HUES6 (cell line): ENCODE measurements around the gene HK2.

Experiments used
- H3K27ac ChIP-seq: 2 replicates; pipeline ENCODE4 v1.7.0; 2013; ENCODE audit warnings: low read depth, mild to moderate bottlenecking, low read length, inconsistent platforms
- H3K27me3 ChIP-seq: 2 replicates; pipeline ENCODE4 v1.6.1; 2013; ENCODE audit warnings: low read length; ENCODE audit not compliant: control insufficient read depth, insufficient read depth
- H3K36me3 ChIP-seq: 2 replicates; pipeline ENCODE4 v1.6.1; 2013; ENCODE audit warnings: low read length; ENCODE audit not compliant: control insufficient read depth, insufficient read depth
- H3K4me1 ChIP-seq: 2 replicates; pipeline ENCODE4 v1.6.1; 2013; ENCODE audit warnings: low read length; ENCODE audit not compliant: control insufficient read depth, insufficient read depth
- H3K4me3 ChIP-seq: 2 replicates; pipeline ENCODE4 v1.5.1; 2013; ENCODE audit warnings: low read depth, low read length
- H3K9ac ChIP-seq: one replicate; pipeline ENCODE4 v1.6.1; 2013; ENCODE audit warnings: mild to moderate bottlenecking, low read length
- H3K9me3 ChIP-seq: 2 replicates; pipeline ENCODE4 v1.6.1; 2013; ENCODE audit warnings: low read depth, low read length; ENCODE audit not compliant: control insufficient read depth, insufficient read depth

The HK2 gene

DNA sequence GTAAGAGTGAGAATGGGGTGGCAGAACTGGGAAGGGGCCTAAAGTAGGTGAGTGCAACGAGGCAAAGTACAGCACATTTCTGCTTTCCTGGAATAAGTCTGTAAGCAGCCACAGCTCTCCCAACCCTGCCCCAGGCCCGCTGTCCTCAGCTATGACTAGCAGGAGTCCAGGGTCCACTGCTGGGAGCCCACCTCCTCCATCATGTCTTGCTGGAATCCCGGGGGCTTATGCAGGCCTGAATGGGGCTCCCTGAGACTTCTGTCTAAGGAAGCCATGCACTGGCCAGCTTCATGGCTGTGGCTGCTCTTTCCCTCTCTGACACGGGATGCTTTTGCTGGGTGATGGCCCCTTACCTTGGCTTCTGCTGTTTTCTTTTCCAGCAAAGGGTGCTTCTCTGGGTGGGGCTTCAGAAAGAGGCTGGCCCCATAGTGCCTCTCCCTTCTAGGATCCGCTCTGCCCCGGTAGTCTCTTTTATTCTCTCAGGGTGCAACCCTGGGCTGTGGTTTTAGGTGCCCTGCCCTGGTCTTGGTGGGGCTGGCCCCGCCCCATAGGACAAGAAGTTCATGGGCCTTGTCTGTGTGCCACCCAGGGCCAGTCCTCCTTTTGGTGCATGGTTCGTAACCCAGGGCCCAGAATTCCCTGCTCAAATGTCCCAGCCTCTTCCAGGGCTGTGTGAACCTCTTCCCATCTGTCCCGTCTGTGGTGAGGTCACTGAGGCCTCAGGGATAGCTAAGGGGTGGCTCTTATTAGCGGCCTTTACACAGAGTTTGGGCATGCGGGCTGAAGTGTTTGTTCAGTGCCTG lies 90.7 kb downstream of the HK2 start:
- Histone ChIP-seq H3K27me3 (no peaks in the 10 kb centered on the region), H3K36me3 (no peaks in the 10 kb centered on the region), H3K9ac (no peak overlapping the region), H3K4me3 (no peak overlapping the region), H3K9me3 (no peaks in the 10 kb centered on the region), H3K4me1 (no peaks in the 10 kb centered on the region), H3K27ac (no peak overlapping the region)

DNA sequence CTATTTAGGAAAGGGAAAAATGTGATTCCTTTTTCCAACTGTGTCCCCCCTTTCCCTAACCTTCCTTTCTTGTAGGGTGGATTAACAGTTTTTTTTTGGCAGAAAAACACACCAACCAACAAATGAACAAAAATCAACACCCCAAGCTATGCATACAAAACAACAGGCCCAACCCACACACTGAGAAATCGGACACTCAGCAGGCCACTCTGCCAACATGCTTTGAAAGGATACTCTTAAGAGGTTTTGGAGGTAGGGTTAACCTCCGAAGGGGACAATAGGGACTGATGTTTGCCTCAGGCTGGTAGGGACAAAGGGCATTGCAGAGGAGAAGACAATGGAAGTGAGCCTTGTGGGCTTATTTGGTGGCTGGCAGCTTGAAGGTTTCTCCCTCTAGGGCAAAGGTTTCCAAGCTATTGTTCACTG lies 91.4 kb downstream of the HK2 start:
- Histone ChIP-seq H3K36me3 (no peaks in the 10 kb centered on the region), H3K9me3 (no peaks in the 10 kb centered on the region), H3K4me3 (no peak overlapping the region), H3K9ac (no peak overlapping the region), H3K27ac (no peak overlapping the region), H3K27me3 (0 out of 2 replicates have a peak, but pooled peaks cover under 1% of the 10 kb centered on the region), H3K4me1 (no peaks in the 10 kb centered on the region)

DNA sequence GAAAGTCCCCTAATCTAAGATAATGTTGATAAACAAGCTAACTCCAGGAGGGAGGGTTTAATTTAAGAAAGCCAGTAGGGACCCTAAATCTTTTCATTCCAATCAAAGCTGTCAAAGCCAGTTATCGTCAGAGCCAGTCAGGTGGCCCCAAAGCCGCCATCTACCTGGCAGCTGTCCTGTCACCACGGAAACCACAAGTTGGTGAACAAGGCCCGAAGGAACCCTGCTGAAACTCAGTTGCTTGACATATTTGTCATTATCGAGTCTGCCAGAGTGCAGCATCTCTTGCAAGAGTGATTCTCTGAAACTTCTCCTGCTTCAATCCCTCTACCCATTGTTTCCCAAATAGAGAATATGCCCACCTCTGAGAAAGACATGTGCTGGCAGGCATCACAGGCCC lies 93.7 kb downstream of the HK2 start:
- Histone ChIP-seq H3K9ac (no peak overlapping the region), H3K9me3 (no peaks in the 10 kb centered on the region), H3K4me3 (no peak overlapping the region), H3K27ac (no peak overlapping the region), H3K27me3 (0 out of 2 replicates have a peak, but pooled peaks cover 3% of the 10 kb centered on the region), H3K36me3 (no peaks in the 10 kb centered on the region), H3K4me1 (no peaks in the 10 kb centered on the region)

DNA sequence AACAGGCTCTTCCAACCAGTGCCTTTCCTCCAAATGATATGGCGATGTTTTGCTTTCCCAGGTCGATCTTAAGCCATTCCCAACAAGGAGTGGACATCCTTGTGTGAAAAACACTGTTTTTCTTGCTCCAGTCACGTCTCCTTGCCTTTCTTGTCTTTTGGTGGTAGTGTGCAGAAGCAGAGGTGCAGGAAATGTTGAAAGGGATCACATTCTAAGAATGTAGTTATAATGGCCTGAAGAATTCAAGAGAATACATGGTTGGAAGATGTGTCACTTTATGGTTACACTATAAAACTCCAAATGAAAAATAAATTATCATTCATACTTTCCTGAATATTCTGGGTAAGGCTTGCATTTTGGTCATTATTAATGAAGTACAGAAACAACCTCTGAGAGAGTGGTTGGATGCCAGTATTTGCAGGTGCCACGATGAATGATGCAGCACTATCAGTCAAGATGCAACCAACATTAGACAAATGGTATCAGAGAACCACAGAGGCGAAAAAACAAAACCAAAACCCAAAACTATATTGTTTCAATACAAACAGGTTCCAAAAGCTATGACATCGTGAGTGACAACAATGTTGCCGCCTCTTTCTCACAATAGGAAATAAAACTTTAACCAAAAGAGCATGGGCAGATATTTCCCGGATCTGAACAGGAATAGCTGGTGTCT lies 97.0 kb downstream of the HK2 start:
- Histone ChIP-seq H3K9ac (no peak overlapping the region), H3K4me1 (no peaks in the 10 kb centered on the region), H3K4me3 (no peak overlapping the region), H3K9me3 (no peaks in the 10 kb centered on the region), H3K36me3 (no peaks in the 10 kb centered on the region), H3K27me3 (0 out of 2 replicates have a peak, but pooled peaks cover 3% of the 10 kb centered on the region), H3K27ac (no peak overlapping the region)

DNA sequence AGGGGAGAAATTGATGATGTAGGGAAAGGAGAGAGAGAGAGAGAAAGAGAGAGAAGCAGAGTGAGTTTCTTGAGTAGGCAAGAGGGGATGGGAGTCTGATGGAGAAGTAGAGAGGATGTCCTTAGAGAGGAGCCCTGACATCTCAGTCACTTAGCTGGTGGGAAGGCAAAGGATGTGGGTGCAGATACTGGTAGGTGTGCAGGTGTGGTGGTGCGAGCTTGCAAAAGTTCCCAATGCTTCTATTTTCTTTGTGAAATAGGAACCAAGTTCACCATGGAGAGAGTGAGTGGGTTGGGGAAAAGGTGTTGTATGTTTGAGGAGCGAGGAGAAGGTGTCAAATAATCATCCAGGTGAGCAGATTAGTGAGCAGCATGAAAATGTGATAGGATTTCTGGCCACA lies 98.0 kb downstream of the HK2 start:
- Histone ChIP-seq H3K27ac (no peak overlapping the region), H3K4me3 (no peak overlapping the region), H3K36me3 (no peaks in the 10 kb centered on the region)

DNA sequence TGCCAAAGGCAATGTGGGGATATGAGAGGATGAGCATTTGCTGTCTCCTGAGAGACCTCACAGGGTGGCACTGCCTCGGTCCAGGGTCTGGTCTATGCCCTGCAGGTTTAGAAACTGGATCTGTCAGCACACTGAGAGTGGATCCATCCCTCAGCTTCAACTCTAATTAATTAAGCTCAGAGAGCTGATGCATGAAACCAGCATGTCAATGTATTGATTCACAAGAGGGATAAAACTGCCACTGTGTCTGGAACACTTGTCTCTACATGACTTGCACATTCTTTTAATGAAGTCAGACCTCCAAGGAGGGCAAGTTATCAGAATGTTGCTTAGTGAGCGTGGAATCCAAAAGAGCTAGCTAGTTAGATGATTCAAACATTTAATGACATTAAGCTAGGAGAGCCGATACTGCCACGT lies 102.1 kb downstream of the HK2 start:
- no peaks in the 10 kb centered on the region for H3K36me3 ChIP-seq
- no peaks in the 10 kb centered on the region for H3K9me3 ChIP-seq
- H3K27me3 ChIP-seq: no peaks in the 10 kb centered on the region
- H3K9ac ChIP-seq: no peak overlapping the region
- no peak overlapping the region for H3K4me3 ChIP-seq
- H3K4me1 ChIP-seq: no peaks in the 10 kb centered on the region
- H3K27ac ChIP-seq: no peak overlapping the region

More for the DNA sequence above, 98.0 kb downstream of the HK2 start:
- Histone ChIP-seq H3K9ac (no peak overlapping the region), H3K9me3 (no peaks in the 10 kb centered on the region), H3K4me1 (no peaks in the 10 kb centered on the region), H3K27me3 (0 out of 2 replicates have a peak, but pooled peaks cover 3% of the 10 kb centered on the region)

DNA sequence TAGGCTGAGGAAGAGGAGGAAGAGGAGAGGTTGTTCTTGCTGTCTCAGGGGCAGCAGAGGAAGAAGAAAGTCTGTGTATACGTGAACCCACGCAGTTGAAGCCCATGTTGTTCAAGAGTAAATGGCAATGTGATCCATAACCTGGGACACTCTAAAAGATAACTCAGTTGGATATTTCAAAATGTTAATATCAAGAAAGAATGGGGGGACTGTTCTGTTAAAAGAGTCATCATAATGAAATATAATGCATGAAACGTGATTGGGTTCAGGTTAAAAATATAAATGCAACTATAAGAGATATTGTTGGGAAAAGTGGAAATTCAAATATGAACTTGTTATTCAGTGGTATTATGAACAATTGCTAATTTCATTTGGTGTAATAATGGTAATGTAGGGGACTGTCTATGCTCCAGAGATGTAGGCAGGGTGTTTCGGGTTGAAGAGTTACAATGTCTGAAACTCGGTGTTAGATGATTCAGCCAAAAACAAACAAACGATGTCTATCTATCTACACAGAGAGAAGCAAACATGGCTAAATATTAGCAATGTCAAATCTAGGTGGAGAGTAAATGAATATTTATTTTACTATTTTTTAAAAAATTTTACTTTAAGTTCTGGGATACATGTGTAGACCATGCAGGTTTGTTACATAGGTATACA lies 103.4 kb downstream of the HK2 start:
- no peaks in the 10 kb centered on the region for H3K9me3 ChIP-seq
- H3K4me3 ChIP-seq: no peak overlapping the region
- H3K27me3 ChIP-seq: no peaks in the 10 kb centered on the region
- H3K27ac ChIP-seq: no peak overlapping the region
- no peaks in the 10 kb centered on the region for H3K36me3 ChIP-seq
- no peak overlapping the region for H3K9ac ChIP-seq
- H3K4me1 ChIP-seq: no peaks in the 10 kb centered on the region

DNA sequence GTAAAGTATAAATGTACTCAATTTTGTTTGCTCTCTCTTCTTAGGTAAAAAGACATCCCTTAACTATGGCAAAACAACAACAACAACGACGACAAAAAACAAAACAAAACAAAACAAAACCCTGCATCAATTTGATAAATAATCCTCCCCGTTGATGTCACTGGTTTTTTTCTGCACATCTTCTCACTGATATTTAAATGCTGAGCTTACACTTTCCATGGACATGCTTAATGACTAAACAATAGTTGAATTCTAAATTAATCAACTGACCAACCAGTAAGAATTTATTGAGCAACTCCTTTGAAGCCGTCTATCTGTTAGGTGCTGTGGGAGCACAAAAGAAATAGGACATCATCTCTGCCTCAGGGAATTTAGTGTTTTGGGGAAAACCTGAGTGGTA lies 104.3 kb downstream of the HK2 start:
- H3K36me3 ChIP-seq: no peaks in the 10 kb centered on the region
- no peaks in the 10 kb centered on the region for H3K4me1 ChIP-seq
- H3K27ac ChIP-seq: no peak overlapping the region

DNA sequence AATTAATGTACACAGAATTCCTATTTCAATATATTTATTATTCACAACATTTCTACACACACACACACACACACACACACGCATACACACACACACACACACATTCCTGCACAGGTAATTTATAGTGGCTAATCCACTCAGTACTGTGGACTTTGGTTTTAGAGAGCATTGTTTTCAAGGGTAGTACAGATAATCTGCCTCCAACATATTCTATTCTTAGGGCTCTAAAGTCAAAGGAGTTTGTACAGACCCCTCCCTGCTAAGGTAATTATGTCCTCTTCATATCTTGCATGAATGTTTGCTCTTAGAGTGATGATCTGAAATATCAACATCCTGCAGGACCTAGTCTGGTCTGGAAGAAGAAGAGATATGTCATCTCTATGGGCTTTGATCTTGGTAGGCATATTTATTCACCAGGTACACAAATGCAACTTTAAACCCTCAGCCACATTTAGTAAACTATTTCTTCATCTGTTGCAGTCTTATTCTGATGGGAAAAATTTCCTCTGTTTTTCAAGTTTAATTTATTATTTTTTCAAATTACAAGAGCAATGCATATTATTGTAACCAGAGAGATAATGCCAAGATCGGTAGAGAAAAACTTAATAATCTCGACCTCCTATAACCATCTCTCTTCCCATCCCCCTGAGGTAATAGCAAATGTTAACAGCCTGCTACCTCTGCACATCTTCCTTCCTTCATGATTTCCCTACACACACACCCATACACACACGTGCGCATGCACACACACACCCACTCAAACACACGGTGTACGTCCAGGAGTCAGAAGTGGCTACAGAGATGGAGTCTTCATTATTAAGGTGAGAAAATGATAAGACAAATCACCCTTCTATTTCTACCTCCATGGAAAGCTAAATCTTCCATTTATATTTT lies 106.2 kb downstream of the HK2 start:
- Histone ChIP-seq H3K9ac (no peak overlapping the region), H3K27me3 (no peaks in the 10 kb centered on the region)

More for the DNA sequence above, 104.3 kb downstream of the HK2 start:
- Histone ChIP-seq H3K4me3 (no peak overlapping the region), H3K27me3 (no peaks in the 10 kb centered on the region), H3K9me3 (no peaks in the 10 kb centered on the region), H3K9ac (no peak overlapping the region)

DNA sequence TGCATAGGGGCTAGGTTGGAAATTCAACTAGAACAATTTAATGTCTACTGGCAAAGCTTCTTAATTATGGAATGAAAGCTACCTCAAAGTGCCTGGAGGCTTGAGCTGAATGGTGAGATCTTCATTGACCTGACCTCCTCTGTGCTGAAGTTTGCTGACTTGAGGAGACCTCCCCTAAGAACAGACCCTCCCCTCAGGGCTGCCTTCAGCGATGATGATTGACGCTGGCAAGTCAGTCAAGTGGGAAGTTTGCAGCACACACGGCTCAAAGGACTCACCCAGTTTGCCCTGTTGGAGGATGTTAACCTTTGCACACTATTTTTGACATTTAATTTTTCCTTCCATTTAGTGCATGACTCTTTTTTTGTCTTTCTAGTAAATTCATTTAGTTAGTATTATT lies 107.4 kb downstream of the HK2 start:
- Histone ChIP-seq H3K4me1 (no peaks in the 10 kb centered on the region), H3K4me3 (no peak overlapping the region), H3K36me3 (no peaks in the 10 kb centered on the region), H3K27ac (no peak overlapping the region), H3K9me3 (no peaks in the 10 kb centered on the region), H3K27me3 (no peaks in the 10 kb centered on the region), H3K9ac (no peak overlapping the region)

More for the DNA sequence above, 106.2 kb downstream of the HK2 start:
- Histone ChIP-seq H3K4me1 (no peaks in the 10 kb centered on the region), H3K9me3 (no peaks in the 10 kb centered on the region), H3K4me3 (no peak overlapping the region), H3K36me3 (no peaks in the 10 kb centered on the region), H3K27ac (no peak overlapping the region)
